GM20431 (cell line): ENCODE measurements around the gene C3orf52.

Experiments used
- in situ Hi-C: fragments of 300-500 bp; cut with MseI, MboI; formaldehyde crosslinking; loops from one replicate; pipeline ENCODE4 v1.15.0; 2020; ENCODE audit warnings: low sequenced_read_pairs; ENCODE audit not compliant: unreplicated experiment

C3orf52 gene

GRCh38 chr3:112115806-112116383, 29.7 kb downstream of the C3orf52 start:
- in situ Hi-C loops = loop anchor here (25.0 kb wide), 1 partner anchor 196 kb away; no protein-coding TSS in a partner anchor

GRCh38 chr3:112116748-112117186, 30.6 kb downstream of the C3orf52 start:
- in situ Hi-C loops = loop anchor here (25.0 kb wide), 1 partner anchor 196 kb away; no protein-coding TSS in a partner anchor

- in situ Hi-C loops = loop anchor here (25.0 kb wide), 1 partner anchor 195 kb away; no protein-coding TSS in a partner anchor
These were observed 31.2 kb downstream of the C3orf52 start for GRCh38 chr3:112117415-112117814.

GRCh38 chr3:112117841-112118571, 31.8 kb downstream of the C3orf52 start:
- in situ Hi-C loops = loop anchor here (25.0 kb wide), 1 partner anchor 194 kb away; no protein-coding TSS in a partner anchor

GRCh38 chr3:112119962-112120836, 34.0 kb downstream of the C3orf52 start:
- in situ Hi-C loops = loop anchor here (25.0 kb wide), 1 partner anchor 192 kb away; no protein-coding TSS in a partner anchor

GRCh38 chr3:112121577-112122547, 35.7 kb downstream of the C3orf52 start:
- in situ Hi-C loops = loop anchor here (25.0 kb wide), 1 partner anchor 190 kb away; no protein-coding TSS in a partner anchor

GRCh38 chr3:112122870-112123269, 36.7 kb downstream of the C3orf52 start:
- in situ Hi-C loops = loop anchor here (25.0 kb wide), 1 partner anchor 189 kb away; no protein-coding TSS in a partner anchor

GRCh38 chr3:112123548-112123947, 37.4 kb downstream of the C3orf52 start:
- in situ Hi-C loops = loop anchor here (25.0 kb wide), 1 partner anchor 189 kb away; no protein-coding TSS in a partner anchor

GRCh38 chr3:112124907-112125607, 38.9 kb downstream of the C3orf52 start:
- in situ Hi-C loops = loop anchor here (25.0 kb wide), 2 partner anchors 187 to 412 kb away; no protein-coding TSS in a partner anchor

- in situ Hi-C loops = loop anchor here (25.0 kb wide), 1 partner anchor 411 kb away; no protein-coding TSS in a partner anchor
These were observed 40.3 kb downstream of the C3orf52 start for GRCh38 chr3:112126511-112126911.

GRCh38 chr3:112127522-112128494, 41.6 kb downstream of the C3orf52 start:
- in situ Hi-C loops = loop anchor here (25.0 kb wide), 1 partner anchor 409 kb away; no protein-coding TSS in a partner anchor

GRCh38 chr3:112128843-112129727, 42.9 kb downstream of the C3orf52 start:
- in situ Hi-C loops = loop anchor here (25.0 kb wide), 1 partner anchor 408 kb away; no protein-coding TSS in a partner anchor

GRCh38 chr3:112129925-112130637, 43.9 kb downstream of the C3orf52 start:
- in situ Hi-C loops = loop anchor here (25.0 kb wide), 1 partner anchor 407 kb away; no protein-coding TSS in a partner anchor

GRCh38 chr3:112130638-112130993, 44.4 kb downstream of the C3orf52 start:
- in situ Hi-C loops = loop anchor here (25.0 kb wide), 1 partner anchor 407 kb away; no protein-coding TSS in a partner anchor

GRCh38 chr3:112131111-112131510, 44.9 kb downstream of the C3orf52 start:
- in situ Hi-C loops = loop anchor here (25.0 kb wide), 1 partner anchor 406 kb away; no protein-coding TSS in a partner anchor
